HG02623 (cell line): Measurements from ENCODE around the gene TCF20.

ENCODE experiments used
- ATAC-seq: cut with Tn5 transposase; IDR thresholded peaks from one replicate; pipeline ENCODE4 v1.9.1; 2021; ENCODE audit warnings: moderate library complexity; ENCODE audit not compliant: unreplicated experiment

TCF20 gene

GRCh38 chr22:42270510-42271190 is at the start of gene TCF20:
TCF20 (minus strand) TSS chr22:42270653; CDS start chr22:42215305, 55,348 bp downstream.
- peak; percentile 61 for ATAC-seq

GRCh38 chr22:42319386-42319785 is 48.9 kb upstream of the TCF20 start:
- no peak for ATAC-seq

GRCh38 chr22:42318967-42319366 is 48.5 kb upstream of the TCF20 start:
- ATAC-seq, result no peak

- no peak for ATAC-seq
Measured at GRCh38 chr22:42317691-42318547, 47.5 kb upstream of the TCF20 start.

GRCh38 chr22:42317008-42317407 is 46.6 kb upstream of the TCF20 start:
- no peak for ATAC-seq

- ATAC-seq, result no peak
Measured at GRCh38 chr22:42315392-42315756, 44.9 kb upstream of the TCF20 start.

GRCh38 chr22:42314709-42315391 is 44.4 kb upstream of the TCF20 start:
- no peak for ATAC-seq

GRCh38 chr22:42313804-42314581 is 43.5 kb upstream of the TCF20 start:
- ATAC-seq, result no peak

GRCh38 chr22:42313204-42313603 is 42.8 kb upstream of the TCF20 start:
- no peak for ATAC-seq

GRCh38 chr22:42310291-42311015 is 40.0 kb upstream of the TCF20 start:
- ATAC-seq, result no peak

- no peak for ATAC-seq
Measured at GRCh38 chr22:42309865-42310264, 39.4 kb upstream of the TCF20 start.

GRCh38 chr22:42308892-42309468 is 38.5 kb upstream of the TCF20 start:
- ATAC-seq, result no peak

GRCh38 chr22:42307806-42308563 is 37.5 kb upstream of the TCF20 start:
- ATAC-seq, result no peak

GRCh38 chr22:42306010-42306409 is 35.6 kb upstream of the TCF20 start:
- ATAC-seq, result no peak

- ATAC-seq, result no peak
Measured at GRCh38 chr22:42304324-42304790, 33.9 kb upstream of the TCF20 start.

GRCh38 chr22:42303396-42304323 is 33.2 kb upstream of the TCF20 start:
- ATAC-seq, result no peak

GRCh38 chr22:42301742-42302102 is 31.3 kb upstream of the TCF20 start:
- ATAC-seq, result no peak

GRCh38 chr22:42301077-42301741 is 30.8 kb upstream of the TCF20 start:
- no peak for ATAC-seq
